ENCODE measurements around the gene ILDR2. TPM values are rescaled to one million over a fixed set of nuclear protein-coding genes. Genes with fewer than 3 reads are reported as not detected.

Gene ILDR2
- total RNA-seq, 1 donor from 2014 or later, result 1.3 TPM

DNA sequence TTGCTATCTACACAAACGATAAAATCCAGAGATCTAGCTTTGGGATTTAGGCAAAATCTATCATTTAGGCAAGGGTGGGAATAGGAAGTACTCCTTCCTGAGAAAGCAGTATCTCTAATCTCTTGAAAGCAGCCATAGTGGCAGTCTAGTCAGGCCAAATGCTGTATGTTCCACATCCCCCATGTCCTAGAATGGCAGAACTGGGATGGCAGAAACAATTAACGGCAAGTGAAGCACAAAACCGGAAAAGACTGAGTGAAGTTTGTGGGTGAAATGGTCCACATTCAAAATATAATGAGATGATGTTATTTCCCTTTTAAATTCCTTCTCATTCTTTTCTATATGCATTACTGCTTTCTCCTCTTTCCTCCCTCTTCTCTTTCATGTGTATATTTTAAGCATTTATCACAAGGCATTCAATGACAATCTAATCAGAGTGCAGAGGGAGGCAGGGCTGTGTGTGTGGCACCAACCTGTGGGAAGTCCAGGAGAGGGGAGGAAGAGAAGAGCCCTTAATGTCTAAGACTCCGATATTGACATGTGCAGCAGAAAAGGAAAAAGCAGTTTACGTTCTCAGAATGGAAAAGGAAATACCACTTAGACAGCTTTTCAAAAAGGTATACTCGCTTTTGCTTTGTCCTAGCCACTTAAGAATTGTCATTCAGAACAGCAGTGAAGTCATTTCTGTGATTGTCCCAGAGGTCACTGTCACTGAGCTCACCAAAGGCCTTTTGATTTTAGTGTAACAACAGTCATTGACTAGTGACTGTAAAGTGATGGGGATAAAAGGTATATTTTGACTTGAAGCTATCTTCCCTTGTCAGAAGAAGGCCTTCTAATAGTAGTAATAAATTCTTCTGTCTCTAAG is 57.0 kb downstream of the ILDR2 start:
- H3K36me3 ChIP-seq (ENCODE audit: control insufficient read depth, insufficient read depth, low read length), result no peaks in the 10 kb centered on the region
- TF ChIP-seq, protein P1, sequence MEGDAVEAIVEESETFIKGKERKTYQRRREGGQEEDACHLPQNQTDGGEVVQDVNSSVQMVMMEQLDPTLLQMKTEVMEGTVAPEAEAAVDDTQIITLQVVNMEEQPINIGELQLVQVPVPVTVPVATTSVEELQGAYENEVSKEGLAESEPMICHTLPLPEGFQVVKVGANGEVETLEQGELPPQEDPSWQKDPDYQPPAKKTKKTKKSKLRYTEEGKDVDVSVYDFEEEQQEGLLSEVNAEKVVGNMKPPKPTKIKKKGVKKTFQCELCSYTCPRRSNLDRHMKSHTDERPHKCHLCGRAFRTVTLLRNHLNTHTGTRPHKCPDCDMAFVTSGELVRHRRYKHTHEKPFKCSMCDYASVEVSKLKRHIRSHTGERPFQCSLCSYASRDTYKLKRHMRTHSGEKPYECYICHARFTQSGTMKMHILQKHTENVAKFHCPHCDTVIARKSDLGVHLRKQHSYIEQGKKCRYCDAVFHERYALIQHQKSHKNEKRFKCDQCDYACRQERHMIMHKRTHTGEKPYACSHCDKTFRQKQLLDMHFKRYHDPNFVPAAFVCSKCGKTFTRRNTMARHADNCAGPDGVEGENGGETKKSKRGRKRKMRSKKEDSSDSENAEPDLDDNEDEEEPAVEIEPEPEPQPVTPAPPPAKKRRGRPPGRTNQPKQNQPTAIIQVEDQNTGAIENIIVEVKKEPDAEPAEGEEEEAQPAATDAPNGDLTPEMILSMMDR (IDR thresholded peaks at IDR 0.05; ENCODE audit: insufficient read depth, low read length, poor library complexity, severe bottlenecking), result no peak

DNA sequence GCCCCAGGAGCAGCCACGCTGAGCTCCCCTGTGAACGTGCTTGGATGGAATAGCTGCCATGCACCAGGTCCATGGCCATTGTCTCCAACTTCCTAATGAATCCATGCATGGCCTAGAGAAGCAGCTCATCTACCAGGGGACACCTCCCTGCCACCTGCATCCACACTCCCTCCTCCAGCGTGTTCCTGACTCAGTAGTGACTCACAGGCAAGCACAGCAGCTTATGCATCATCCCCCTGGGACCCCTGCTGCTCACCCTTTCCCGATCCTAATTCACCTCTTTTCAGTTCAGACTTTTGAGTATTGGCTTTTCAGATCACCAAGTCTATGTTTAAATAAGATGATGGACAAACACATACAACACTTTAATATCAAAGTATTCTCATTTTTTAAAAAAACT is 59.4 kb downstream of the ILDR2 start:
- Histone ChIP-seq H3K4me3 (ENCODE audit: low read depth, low read length) (no peak overlapping the region), H3K36me3 (ENCODE audit: control insufficient read depth, insufficient read depth, low read length) (no peaks in the 10 kb centered on the region), H3K27me3 (ENCODE audit: control insufficient read depth, insufficient read depth, low read length) (peaks cover 7% of the 10 kb centered on the region)
- TF ChIP-seq, protein P1 (IDR thresholded peaks at IDR 0.05; ENCODE audit: insufficient read depth, low read length, poor library complexity, severe bottlenecking), result no peak
- DNase-seq (ENCODE audit: low read depth), result peak; percentile 44

More for the DNA sequence above, 57.0 kb downstream of the ILDR2 start:
- Histone ChIP-seq H3K4me3 (ENCODE audit: low read depth, low read length) (no peak overlapping the region), H3K27me3 (ENCODE audit: control insufficient read depth, insufficient read depth, low read length) (peaks cover 14% of the 10 kb centered on the region)
- no peak for DNase-seq (ENCODE audit: low read depth)

DNA sequence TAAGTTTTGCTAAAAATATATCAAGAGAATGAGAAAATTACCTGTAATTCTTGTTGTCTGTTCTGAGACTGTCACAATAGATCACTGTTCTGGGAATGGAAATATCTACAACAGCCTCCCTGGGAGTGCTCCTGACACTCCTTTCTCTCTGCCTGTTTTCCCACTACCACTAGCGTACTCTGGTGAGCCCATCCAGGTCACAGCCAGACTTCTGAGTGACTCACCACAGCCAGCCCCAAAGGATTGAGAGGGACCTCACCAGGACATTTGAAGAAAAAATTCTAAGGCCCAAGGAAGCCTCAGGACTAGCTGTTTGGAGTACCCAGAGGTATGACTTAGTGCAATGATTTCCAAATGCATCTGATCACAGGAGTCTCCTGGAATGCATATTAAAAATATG is 60.3 kb downstream of the ILDR2 start:
- peaks cover 2% of the 10 kb centered on the region for H3K27me3 ChIP-seq (ENCODE audit: control insufficient read depth, insufficient read depth, low read length)
- no peak overlapping the region for H3K4me3 ChIP-seq (ENCODE audit: low read depth, low read length)
- TF ChIP-seq, protein P1 (IDR thresholded peaks at IDR 0.05; ENCODE audit: insufficient read depth, low read length, poor library complexity, severe bottlenecking), result no peak

DNA sequence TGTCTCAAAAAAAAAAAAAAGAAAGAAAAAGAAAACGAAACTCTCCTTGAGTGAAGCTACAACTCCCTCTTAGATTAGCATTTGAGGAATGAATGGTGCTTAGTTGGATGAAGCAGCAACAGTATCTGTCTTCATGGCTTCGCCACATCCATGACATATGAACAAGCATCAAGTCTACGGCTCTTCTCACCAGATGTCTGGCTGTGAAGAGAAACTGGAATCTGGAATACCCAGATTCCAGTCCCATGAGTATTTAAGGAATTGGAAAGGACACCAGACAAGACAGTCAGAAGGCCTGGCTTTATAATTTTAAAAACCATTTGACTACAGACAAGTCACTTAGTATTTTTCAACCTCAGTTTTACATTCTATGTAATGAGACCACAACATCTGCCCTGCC is 61.2 kb downstream of the ILDR2 start:
- Histone ChIP-seq H3K27me3 (ENCODE audit: control insufficient read depth, insufficient read depth, low read length) (no peaks in the 10 kb centered on the region), H3K4me3 (ENCODE audit: low read depth, low read length) (no peak overlapping the region), H3K36me3 (ENCODE audit: control insufficient read depth, insufficient read depth, low read length) (no peaks in the 10 kb centered on the region)
- no peak for DNase-seq (ENCODE audit: low read depth)
- TF ChIP-seq, protein P1 (IDR thresholded peaks at IDR 0.05; ENCODE audit: insufficient read depth, low read length, poor library complexity, severe bottlenecking), result no peak

More for the DNA sequence above, 60.3 kb downstream of the ILDR2 start:
- H3K36me3 ChIP-seq (ENCODE audit: control insufficient read depth, insufficient read depth, low read length), result no peaks in the 10 kb centered on the region
- no peak for DNase-seq (ENCODE audit: low read depth)

DNA sequence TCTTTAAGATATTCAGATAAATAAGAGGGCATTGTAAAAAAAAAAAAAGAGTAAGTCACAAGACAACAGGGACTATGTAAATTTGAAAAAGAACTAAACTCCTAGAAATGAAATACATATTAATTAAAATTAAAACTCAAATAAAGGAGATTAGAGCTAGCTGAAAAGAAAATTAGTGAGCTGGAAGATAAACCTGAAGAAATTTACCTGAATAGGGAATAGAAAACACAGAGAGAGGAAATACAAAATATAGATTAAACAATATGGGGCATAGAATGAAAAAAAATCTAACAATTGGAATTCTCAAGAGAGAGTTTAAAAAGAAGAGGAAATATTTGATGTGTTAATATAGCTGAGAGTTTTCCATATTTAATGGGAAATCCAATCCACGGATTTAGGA is 63.7 kb downstream of the ILDR2 start:
- Histone ChIP-seq H3K27me3 (ENCODE audit: control insufficient read depth, insufficient read depth, low read length) (no peaks in the 10 kb centered on the region), H3K4me3 (ENCODE audit: low read depth, low read length) (no peak overlapping the region), H3K36me3 (ENCODE audit: control insufficient read depth, insufficient read depth, low read length) (no peaks in the 10 kb centered on the region)
- TF ChIP-seq, protein P1 (IDR thresholded peaks at IDR 0.05; ENCODE audit: insufficient read depth, low read length, poor library complexity, severe bottlenecking), result no peak
- no peak for DNase-seq (ENCODE audit: low read depth)

Data from kidney epithelial cell (primary cell).